GM20000 (cell line): ENCODE results near the gene RAB31.

Experiments used
- DNase-seq: peaks from one replicate; pipeline ENCODE4 v3.0.0; 2012; ENCODE audit warnings: low spot score
- TF ChIP-seq, protein P1 (sequence below): IDR thresholded peaks from 2 replicates; pipeline ENCODE4 v1.5.1; 2012; ENCODE audit warnings: mild to moderate bottlenecking, control low read depth; ENCODE audit errors: extremely low read depth, missing control alignments

The RAB31 gene

DNA sequence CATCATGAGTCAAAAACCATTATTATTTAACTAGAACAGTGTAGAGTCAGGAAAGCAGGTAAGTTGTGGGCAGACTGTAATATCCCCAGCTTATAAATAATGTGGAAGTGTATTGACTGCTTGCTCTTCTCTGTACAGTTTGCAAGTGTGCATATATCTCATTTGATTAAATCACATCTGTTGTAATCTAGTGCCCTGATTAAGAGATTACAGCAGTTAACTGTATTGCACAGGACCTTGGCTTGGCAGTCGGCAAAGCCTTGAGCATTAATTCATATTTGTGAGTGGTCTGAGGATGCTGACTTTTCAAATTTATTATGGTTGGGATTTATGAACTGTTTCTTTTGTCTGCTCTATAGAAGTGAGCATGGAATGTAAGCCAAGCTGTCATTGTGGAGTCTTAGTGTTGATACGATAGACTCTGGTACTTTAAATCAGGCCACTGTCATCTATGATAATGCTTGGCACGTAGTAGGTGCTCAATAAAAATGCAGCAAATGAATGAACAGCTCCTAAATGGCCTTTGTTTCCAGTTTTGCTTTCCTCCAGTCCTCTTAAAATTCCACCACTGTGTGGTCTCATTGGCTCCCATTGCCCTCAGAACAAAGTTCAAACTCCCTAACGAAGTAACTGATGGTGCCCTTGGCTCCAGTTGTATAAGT, 48.3 kb downstream of the RAB31 start:
- DNase-seq: no peak
- TF ChIP-seq, protein P1, sequence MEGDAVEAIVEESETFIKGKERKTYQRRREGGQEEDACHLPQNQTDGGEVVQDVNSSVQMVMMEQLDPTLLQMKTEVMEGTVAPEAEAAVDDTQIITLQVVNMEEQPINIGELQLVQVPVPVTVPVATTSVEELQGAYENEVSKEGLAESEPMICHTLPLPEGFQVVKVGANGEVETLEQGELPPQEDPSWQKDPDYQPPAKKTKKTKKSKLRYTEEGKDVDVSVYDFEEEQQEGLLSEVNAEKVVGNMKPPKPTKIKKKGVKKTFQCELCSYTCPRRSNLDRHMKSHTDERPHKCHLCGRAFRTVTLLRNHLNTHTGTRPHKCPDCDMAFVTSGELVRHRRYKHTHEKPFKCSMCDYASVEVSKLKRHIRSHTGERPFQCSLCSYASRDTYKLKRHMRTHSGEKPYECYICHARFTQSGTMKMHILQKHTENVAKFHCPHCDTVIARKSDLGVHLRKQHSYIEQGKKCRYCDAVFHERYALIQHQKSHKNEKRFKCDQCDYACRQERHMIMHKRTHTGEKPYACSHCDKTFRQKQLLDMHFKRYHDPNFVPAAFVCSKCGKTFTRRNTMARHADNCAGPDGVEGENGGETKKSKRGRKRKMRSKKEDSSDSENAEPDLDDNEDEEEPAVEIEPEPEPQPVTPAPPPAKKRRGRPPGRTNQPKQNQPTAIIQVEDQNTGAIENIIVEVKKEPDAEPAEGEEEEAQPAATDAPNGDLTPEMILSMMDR: no peak

DNA sequence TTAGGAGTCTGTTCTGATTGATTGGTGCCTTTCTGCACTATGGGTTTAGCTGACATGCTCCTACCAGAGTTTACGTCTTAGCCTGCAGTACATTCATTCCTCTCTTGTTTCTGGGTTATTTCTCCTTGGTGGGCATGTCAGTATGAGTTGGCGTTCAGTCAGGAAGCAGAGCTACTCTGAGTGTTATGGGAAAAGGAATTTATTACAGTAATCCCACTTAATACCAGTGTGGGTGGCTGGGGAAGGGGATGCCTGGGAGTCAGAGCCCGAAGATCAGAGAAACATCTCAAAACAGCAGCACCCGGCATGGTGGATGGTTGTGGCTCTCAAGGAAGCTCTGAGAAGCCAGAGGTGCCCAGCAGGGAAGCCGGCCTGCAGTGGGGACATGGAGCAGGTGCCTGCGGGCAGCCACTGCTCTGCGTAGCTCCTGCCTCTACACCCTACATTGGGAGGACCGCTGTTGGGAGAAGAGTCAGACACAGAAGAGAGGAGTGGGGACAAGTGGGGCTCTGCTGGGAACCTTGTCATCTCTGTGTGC, 48.9 kb downstream of the RAB31 start:
- TF ChIP-seq, protein P1: no peak
- no peak for DNase-seq

DNA sequence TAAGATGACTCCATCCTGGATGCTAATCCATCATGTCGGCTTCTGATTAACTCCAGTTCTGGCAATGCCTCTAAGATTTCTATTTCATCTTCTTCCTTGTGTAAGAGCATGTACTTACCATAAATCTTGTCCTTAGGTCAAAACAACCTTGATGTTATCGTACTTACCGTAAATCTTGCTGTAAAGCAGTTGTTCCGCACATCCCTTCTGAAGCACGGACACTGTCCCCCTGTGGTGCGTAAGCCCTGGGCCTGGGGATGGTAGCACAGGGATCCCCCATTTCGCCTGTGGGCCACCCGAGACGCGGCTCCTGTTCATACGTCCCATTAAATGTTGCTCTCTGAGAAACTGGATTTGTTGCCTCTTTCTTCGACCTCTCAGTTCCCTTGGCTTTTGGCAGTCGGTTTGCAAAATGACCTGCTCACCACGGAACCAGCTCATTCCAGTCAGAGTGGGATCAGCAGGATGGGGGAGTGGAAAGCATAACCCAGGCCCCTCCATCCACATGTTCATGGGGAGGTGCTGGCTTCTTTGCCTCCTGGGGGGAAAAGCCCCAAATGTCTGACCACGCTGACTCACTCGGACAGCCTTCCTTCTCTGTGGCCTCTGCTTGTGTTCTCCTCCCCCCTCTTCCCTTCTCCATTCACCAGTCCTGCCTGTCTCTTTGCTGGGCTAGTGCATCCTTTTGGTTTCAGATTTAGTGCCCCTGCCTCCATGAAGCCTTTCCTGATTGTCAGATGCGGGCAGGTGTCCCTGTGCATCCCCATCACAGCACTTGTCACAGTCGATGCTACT, 49.9 kb downstream of the RAB31 start:
- no peak for DNase-seq
- TF ChIP-seq, protein P1: no peak

DNA sequence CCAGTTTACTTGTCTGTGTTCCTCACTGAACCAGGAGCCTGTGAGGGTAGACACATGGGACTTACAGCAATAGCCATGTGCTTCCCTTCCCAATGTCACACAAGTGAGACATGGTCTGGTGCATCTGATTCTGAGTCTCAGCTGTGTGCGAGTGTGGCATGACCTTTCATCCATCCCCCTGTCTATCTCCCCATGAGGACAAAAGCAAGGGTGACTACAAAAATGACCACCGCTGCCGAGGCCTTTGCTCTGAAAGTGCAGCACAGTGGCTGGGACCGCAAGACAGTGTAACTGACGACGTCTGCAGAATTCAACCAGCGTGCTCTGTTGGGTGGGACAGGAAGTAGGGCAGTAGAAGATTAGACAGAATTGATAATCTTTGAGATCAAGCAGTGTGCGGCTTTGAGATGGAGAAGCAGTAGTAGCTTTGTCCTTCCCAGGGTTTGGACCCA, 50.5 kb downstream of the RAB31 start:
- TF ChIP-seq, protein P1: no peak
- no peak for DNase-seq

DNA sequence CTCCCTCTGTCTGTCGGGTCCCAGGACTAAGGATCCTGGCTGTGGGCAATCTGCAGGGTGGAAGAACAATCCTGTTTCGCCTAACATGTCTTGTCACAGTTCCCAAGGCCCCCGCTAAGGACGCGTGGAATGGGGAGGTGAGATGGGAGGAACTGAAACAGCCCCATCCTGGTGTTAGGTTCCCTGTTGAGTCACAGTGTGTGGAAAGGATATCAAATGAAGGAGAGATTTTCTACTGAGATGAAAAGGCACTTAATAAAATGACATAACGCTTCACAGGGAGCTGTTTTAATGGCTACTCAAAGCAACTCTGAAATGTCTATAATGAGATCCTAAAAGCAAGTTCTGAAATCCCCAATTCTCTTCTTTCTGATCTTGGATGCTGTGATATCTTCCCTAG, 52.5 kb downstream of the RAB31 start:
- TF ChIP-seq, protein P1: no peak
- no peak for DNase-seq

DNA sequence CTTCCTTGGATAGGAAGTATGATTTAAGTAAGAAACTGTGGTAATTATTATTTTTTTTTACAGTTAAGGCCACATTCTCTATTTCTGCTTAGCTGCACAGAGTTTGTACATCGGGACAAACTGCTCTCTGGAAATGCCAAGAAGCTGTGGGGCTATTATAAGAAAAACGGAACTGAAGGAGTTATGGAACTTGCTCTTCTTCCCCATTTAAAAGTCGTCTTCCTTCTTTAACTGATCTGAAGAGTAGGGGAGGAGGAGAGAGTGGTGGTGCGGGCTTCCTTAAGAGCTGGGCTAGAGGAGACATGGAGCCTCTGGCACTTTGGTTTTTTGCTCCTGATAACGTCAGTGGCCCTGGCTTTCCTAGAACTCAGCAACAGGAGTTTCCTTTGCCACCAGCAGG, 54.4 kb downstream of the RAB31 start:
- DNase-seq: no peak

DNA sequence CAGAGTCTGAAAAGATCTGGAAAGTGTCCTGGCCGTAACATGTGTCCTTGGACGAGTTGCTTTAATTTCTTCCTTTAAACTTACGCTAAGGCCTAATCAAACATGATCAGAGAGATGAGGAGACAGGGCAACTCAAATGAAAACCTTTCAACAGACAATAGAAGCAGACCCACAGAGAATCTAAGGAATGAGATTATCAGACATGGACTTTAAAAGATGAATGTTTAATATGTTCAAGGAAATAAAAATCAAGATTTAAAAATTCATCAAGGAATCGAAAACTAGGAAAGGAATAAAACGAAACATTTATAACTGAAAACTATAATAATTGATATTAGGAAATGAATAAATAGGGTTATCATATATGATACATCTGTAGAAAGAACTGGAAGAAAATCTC, 55.1 kb downstream of the RAB31 start:
- TF ChIP-seq, protein P1: no peak
- DNase-seq: no peak

More for the DNA sequence above, 54.4 kb downstream of the RAB31 start:
- TF ChIP-seq, protein P1: no peak
